Measurements from ENCODE around the gene POLR2F.

POLR2F gene

DNA sequence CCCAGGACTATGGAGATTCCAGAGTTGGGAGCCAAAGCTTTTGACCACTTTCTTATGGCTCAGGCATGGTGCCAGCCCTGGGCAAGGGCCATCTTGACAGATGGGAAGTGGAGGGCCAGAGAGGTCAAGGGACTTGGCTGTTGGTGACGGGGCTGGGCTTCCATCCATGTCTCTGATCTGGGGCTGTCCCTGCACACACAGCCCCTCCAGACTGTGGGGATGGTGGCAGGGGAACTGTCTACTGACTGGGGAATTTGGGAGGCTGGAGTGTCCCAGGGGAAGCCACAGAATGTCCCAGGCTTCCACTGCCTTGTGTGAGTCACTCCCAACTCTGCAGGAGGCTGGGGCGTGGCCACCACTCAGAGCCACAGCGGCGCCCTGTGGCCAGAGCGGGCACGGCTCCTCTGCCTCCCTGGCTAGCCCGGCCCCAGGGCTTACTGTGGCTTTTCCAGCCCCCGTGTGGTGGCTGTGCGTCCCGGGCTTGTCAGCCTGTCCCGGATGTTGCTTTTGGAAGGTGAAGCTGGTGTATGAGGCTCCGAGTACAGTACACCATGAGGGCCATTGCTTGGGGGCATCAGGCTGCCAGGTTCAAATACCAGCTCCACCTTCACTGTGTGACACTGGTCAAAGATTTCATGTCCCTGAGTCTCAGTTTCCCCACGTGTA lies 19.7 kb upstream of the POLR2F start (continued):
- TF ChIP-seq, protein P1, sequence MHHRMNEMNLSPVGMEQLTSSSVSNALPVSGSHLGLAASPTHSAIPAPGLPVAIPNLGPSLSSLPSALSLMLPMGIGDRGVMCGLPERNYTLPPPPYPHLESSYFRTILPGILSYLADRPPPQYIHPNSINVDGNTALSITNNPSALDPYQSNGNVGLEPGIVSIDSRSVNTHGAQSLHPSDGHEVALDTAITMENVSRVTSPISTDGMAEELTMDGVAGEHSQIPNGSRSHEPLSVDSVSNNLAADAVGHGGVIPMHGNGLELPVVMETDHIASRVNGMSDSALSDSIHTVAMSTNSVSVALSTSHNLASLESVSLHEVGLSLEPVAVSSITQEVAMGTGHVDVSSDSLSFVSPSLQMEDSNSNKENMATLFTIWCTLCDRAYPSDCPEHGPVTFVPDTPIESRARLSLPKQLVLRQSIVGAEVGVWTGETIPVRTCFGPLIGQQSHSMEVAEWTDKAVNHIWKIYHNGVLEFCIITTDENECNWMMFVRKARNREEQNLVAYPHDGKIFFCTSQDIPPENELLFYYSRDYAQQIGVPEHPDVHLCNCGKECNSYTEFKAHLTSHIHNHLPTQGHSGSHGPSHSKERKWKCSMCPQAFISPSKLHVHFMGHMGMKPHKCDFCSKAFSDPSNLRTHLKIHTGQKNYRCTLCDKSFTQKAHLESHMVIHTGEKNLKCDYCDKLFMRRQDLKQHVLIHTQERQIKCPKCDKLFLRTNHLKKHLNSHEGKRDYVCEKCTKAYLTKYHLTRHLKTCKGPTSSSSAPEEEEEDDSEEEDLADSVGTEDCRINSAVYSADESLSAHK (tag by site-specific recombination; IDR thresholded peaks at IDR 0.05), result no peak; the same call in 1 of the 2 replicates
- TF ChIP-seq ZNF658 (tag by site-specific recombination; IDR thresholded peaks at IDR 0.05) (no peak), ZNF624 (tag by site-specific recombination; IDR thresholded peaks at IDR 0.05) (no peak), MEIS1 (CRISPR knock-in tag; IDR thresholded peaks at IDR 0.05; ENCODE audit: borderline replicate concordance) (no peak), MYNN (tag by site-specific recombination; IDR thresholded peaks at IDR 0.05; ENCODE audit: borderline replicate concordance) (no peak), MZF1 (tag by site-specific recombination; IDR thresholded peaks at IDR 0.05; ENCODE audit: borderline replicate concordance) (peak; percentile 70; the same call in 1 of the 2 replicates), ZNF19 (tag by site-specific recombination; IDR thresholded peaks at IDR 0.05; ENCODE audit: low read depth) (no peak), ZNF146 (tag by site-specific recombination; IDR thresholded peaks at IDR 0.05) (no peak), ZNF558 (tag by site-specific recombination; IDR thresholded peaks at IDR 0.05) (peak; percentile 12; the same call in 1 of the 2 replicates), ZNF660 (tag by site-specific recombination; IDR thresholded peaks at IDR 0.05) (no peak; the same call in 1 of the 2 replicates), ZNF175 (tag by site-specific recombination; IDR thresholded peaks at IDR 0.05) (no peak), ZNF600 (tag by site-specific recombination; IDR thresholded peaks at IDR 0.05) (peak; percentile 45; the same call in 1 of the 2 replicates), BCL11A (tag by site-specific recombination; IDR thresholded peaks at IDR 0.05; ENCODE audit: low read depth) (peak; percentile 37; the same call in 1 of the 2 replicates), ZNF596 (tag by site-specific recombination; IDR thresholded peaks at IDR 0.05) (no peak), ZNF10 (tag by site-specific recombination; IDR thresholded peaks at IDR 0.05) (no peak), ZNF529 (tag by site-specific recombination; IDR thresholded peaks at IDR 0.05; ENCODE audit: insufficient replicate concordance) (no peak), SP3 (tag by site-specific recombination; IDR thresholded peaks at IDR 0.05) (peak; percentile 74), ZNF677 (tag by site-specific recombination; IDR thresholded peaks at IDR 0.05) (no peak), ZSCAN23 (tag by site-specific recombination; IDR thresholded peaks at IDR 0.05) (0 out of 2 replicates have a peak, but pooled peaks have one; percentile 56), ZNF792 (tag by site-specific recombination; IDR thresholded peaks at IDR 0.05) (peak; percentile 54; the same call in 1 of the 2 replicates)
- TF ChIP-seq, protein P2, sequence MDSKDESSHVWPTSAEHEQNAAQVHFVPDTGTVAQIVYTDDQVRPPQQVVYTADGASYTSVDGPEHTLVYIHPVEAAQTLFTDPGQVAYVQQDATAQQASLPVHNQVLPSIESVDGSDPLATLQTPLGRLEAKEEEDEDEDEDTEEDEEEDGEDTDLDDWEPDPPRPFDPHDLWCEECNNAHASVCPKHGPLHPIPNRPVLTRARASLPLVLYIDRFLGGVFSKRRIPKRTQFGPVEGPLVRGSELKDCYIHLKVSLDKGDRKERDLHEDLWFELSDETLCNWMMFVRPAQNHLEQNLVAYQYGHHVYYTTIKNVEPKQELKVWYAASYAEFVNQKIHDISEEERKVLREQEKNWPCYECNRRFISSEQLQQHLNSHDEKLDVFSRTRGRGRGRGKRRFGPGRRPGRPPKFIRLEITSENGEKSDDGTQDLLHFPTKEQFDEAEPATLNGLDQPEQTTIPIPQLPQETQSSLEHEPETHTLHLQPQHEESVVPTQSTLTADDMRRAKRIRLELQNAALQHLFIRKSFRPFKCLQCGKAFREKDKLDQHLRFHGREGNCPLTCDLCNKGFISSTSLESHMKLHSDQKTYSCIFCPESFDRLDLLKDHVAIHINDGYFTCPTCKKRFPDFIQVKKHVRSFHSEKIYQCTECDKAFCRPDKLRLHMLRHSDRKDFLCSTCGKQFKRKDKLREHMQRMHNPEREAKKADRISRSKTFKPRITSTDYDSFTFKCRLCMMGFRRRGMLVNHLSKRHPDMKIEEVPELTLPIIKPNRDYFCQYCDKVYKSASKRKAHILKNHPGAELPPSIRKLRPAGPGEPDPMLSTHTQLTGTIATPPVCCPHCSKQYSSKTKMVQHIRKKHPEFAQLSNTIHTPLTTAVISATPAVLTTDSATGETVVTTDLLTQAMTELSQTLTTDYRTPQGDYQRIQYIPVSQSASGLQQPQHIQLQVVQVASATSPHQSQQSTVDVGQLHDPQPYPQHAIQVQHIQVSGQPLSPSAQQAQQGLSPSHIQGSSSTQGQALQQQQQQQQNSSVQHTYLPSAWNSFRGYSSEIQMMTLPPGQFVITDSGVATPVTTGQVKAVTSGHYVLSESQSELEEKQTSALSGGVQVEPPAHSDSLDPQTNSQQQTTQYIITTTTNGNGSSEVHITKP (tag by site-specific recombination; IDR thresholded peaks at IDR 0.05), result peak; percentile 63
- TF ChIP-seq, protein P3, sequence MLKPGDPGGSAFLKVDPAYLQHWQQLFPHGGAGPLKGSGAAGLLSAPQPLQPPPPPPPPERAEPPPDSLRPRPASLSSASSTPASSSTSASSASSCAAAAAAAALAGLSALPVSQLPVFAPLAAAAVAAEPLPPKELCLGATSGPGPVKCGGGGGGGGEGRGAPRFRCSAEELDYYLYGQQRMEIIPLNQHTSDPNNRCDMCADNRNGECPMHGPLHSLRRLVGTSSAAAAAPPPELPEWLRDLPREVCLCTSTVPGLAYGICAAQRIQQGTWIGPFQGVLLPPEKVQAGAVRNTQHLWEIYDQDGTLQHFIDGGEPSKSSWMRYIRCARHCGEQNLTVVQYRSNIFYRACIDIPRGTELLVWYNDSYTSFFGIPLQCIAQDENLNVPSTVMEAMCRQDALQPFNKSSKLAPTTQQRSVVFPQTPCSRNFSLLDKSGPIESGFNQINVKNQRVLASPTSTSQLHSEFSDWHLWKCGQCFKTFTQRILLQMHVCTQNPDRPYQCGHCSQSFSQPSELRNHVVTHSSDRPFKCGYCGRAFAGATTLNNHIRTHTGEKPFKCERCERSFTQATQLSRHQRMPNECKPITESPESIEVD (tag by site-specific recombination; IDR thresholded peaks at IDR 0.05), result no peak
- TF ChIP-seq, protein P4, sequence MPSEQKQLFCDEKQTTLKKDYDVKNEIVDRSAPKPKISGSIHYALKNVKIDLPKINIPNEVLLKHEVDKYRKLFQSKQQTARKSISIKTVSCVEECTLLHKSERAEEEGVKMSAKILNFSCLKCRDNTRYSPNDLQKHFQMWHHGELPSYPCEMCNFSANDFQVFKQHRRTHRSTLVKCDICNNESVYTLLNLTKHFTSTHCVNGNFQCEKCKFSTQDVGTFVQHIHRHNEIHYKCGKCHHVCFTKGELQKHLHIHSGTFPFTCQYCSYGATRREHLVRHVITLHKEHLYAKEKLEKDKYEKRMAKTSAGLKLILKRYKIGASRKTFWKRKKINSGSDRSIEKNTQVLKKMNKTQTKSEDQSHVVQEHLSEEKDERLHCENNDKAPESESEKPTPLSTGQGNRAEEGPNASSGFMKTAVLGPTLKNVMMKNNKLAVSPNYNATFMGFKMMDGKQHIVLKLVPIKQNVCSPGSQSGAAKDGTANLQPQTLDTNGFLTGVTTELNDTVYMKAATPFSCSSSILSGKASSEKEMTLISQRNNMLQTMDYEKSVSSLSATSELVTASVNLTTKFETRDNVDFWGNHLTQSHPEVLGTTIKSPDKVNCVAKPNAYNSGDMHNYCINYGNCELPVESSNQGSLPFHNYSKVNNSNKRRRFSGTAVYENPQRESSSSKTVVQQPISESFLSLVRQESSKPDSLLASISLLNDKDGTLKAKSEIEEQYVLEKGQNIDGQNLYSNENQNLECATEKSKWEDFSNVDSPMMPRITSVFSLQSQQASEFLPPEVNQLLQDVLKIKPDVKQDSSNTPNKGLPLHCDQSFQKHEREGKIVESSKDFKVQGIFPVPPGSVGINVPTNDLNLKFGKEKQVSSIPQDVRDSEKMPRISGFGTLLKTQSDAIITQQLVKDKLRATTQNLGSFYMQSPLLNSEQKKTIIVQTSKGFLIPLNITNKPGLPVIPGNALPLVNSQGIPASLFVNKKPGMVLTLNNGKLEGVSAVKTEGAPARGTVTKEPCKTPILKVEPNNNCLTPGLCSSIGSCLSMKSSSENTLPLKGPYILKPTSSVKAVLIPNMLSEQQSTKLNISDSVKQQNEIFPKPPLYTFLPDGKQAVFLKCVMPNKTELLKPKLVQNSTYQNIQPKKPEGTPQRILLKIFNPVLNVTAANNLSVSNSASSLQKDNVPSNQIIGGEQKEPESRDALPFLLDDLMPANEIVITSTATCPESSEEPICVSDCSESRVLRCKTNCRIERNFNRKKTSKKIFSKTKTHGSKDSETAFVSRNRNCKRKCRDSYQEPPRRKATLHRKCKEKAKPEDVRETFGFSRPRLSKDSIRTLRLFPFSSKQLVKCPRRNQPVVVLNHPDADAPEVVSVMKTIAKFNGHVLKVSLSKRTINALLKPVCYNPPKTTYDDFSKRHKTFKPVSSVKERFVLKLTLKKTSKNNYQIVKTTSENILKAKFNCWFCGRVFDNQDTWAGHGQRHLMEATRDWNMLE (tag by site-specific recombination; conservative IDR thresholded peaks at IDR 0.05; ENCODE audit: low read depth), result no peak
- TF ChIP-seq, protein P5, sequence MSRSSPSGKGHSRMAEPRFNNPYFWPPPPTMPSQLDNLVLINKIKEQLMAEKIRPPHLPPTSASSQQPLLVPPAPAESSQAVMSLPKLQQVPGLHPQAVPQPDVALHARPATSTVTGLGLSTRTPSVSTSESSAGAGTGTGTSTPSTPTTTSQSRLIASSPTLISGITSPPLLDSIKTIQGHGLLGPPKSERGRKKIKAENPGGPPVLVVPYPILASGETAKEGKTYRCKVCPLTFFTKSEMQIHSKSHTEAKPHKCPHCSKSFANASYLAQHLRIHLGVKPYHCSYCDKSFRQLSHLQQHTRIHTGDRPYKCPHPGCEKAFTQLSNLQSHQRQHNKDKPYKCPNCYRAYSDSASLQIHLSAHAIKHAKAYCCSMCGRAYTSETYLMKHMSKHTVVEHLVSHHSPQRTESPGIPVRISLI (tag by site-specific recombination; IDR thresholded peaks at IDR 0.05), result no peak
